A673 (cell line): ENCODE data around the gene LRRIQ3. TPM values are rescaled to one million over a fixed set of nuclear protein-coding genes. Genes with fewer than 3 reads are reported as not detected.

Experiments used
- Bru-seq: library from RNA; stranded (reverse); fragments of 400-500 nt; gene quantifications from one replicate; lab custom pipeline; 2021; lab: Mats Ljungman, UMichigan
- BruChase-seq, 2 experiments: library from RNA; stranded (reverse); fragments of 400-500 nt; gene quantifications; one replicate each; lab custom pipeline; 2021; lab: Mats Ljungman, UMichigan
- BruUV-seq: library from RNA; stranded (reverse); fragments of 400-500 nt; replicated peaks from 2 replicates; lab custom pipeline; 2021; lab: Mats Ljungman, UMichigan
- CTCF ChIA-PET: fragments of 300-600 bp; sonication (Branson Sonifier 250); formaldehyde crosslinking; loops from one replicate; lab custom pipeline; 2022; ENCODE audit warnings: antibody characterized with exemption; lab: Charles Lee
- POLR2A ChIA-PET: fragments of 300-600 bp; sonication (Branson Sonifier 250); formaldehyde crosslinking; loops from one replicate; lab custom pipeline; 2022; ENCODE audit warnings: antibody characterized with exemption; ENCODE audit not compliant: low non-redundant PET; lab: Charles Lee
- DNase-seq: peaks from one replicate; pipeline ENCODE4 v3.0.0-alpha.2; 2015; ENCODE audit warnings: low spot score
- H3K27ac ChIP-seq: fragments of 200-600 bp; sonication (generic); 2 replicates; pipeline ENCODE4 v1.5.1; 2016; ENCODE audit warnings: mixed run types, low read depth, mild to moderate bottlenecking, mixed read lengths, antibody characterized with exemption, low read length; ENCODE audit not compliant: poor library complexity, severe bottlenecking
- H3K27me3 ChIP-seq: fragments of 200-600 bp; sonication (generic); replicated peaks from 2 replicates; pipeline ENCODE4 v1.6.1; 2017; ENCODE audit warnings: mixed run types, low read depth, mild to moderate bottlenecking, mixed read lengths, antibody characterized with exemption, low read length; ENCODE audit not compliant: insufficient read depth, poor library complexity
- H3K36me3 ChIP-seq: fragments of 200-600 bp; sonication (generic); 2 replicates; pipeline ENCODE4 v1.6.1; 2016; ENCODE audit warnings: mixed run types, mild to moderate bottlenecking, mixed read lengths, antibody characterized with exemption, low read length; ENCODE audit not compliant: insufficient read depth, poor library complexity, severe bottlenecking
- H3K4me1 ChIP-seq: fragments of 200-600 bp; sonication (generic); 2 replicates; pipeline ENCODE4 v1.6.1; 2017; ENCODE audit warnings: mixed run types, mild to moderate bottlenecking, mixed read lengths, antibody characterized with exemption, low read length; ENCODE audit not compliant: insufficient read depth, poor library complexity, severe bottlenecking
- H3K4me3 ChIP-seq: fragments of 200-600 bp; sonication (generic); 2 replicates; pipeline ENCODE4 v1.5.1; 2016; ENCODE audit warnings: low read depth, mixed run types, mild to moderate bottlenecking, mixed read lengths, low read length; ENCODE audit not compliant: poor library complexity, severe bottlenecking
- H3K9me3 ChIP-seq: fragments of 200-600 bp; sonication (generic); 2 replicates; pipeline ENCODE4 v1.6.1; 2016; ENCODE audit warnings: mixed run types, low read depth, mild to moderate bottlenecking, mixed read lengths, antibody characterized with exemption, low read length; ENCODE audit not compliant: poor library complexity, severe bottlenecking
- EZH2 ChIP-seq: fragments of 200-600 bp; sonication (generic); IDR thresholded peaks from 2 replicates; pipeline ENCODE4 v1.6.1; 2017; ENCODE audit warnings: borderline replicate concordance, low read depth, mild to moderate bottlenecking, mixed read lengths, antibody characterized with exemption, low read length; ENCODE audit not compliant: poor library complexity, severe bottlenecking
- intact Hi-C: fragments of 100-400 bp; cut with micrococcal nuclease; formaldehyde crosslinking; loops from one replicate; pipeline ENCODE4 v1.10.0; 2022; ENCODE audit not compliant: unreplicated experiment
- long read RNA-seq: library from polyadenylated mRNA; stranded (forward); transcript quantifications from one replicate; pipeline ENCODE4 v2.0.0, GENCODE V29; 2022
- total RNA-seq: library from RNA; stranded (reverse); gene quantifications from 2 replicates; pipeline ENCODE4 v1.2.3, GENCODE V29; 2021
- TF ChIP-seq, protein P1 (sequence below): fragments of 300-800, 200-600 bp; sonication (generic); conservative IDR thresholded peaks from 2 replicates; pipeline ENCODE4 v1.5.1; 2017; ENCODE audit warnings: low read depth, mild to moderate bottlenecking, antibody characterized with exemption, low read length, moderate library complexity, mixed read lengths

Gene LRRIQ3, protein sequence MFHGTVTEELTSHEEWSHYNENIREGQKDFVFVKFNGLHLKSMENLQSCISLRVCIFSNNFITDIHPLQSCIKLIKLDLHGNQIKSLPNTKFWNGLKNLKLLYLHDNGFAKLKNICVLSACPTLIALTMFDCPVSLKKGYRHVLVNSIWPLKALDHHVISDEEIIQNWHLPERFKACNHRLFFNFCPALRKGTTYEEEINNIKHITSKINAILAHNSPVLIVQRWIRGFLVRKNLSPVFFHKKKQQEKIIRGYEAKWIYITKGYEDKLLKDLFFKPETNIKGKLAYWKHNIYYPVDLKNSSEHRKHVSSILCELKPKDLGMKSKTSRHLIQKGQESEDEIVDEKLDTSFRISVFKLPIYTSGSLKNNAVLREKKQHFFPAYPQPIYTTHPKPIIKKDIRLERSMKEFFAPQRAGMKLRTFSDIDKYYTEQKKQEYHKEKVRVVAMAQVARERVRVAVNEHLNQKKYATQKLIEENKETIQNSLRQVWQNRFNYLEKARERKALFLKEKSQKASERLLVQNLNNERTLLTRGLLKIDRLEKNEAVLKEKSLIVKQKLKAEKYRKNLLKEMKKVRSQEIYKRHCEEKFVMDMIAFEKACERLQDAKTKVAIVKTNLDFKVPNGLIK
- total RNA-seq (0.17 and 0.33 TPM in 2 replicates), Bru-seq, nascent RNA (percentile 12 among the genes with signal in this experiment), BruChase-seq, experiment 1, labeled RNA remaining after a 2-hour chase (percentile 15 among the genes with signal in this experiment), BruChase-seq, experiment 2, labeled RNA remaining after a 6-hour chase (percentile 11 among the genes with signal in this experiment)
- long read RNA-seq, partial matches to known transcripts: 1 of 1 reads
- long read RNA-seq, other reads (novel, unspliced or antisense): 0 of 1 reads

DNA sequence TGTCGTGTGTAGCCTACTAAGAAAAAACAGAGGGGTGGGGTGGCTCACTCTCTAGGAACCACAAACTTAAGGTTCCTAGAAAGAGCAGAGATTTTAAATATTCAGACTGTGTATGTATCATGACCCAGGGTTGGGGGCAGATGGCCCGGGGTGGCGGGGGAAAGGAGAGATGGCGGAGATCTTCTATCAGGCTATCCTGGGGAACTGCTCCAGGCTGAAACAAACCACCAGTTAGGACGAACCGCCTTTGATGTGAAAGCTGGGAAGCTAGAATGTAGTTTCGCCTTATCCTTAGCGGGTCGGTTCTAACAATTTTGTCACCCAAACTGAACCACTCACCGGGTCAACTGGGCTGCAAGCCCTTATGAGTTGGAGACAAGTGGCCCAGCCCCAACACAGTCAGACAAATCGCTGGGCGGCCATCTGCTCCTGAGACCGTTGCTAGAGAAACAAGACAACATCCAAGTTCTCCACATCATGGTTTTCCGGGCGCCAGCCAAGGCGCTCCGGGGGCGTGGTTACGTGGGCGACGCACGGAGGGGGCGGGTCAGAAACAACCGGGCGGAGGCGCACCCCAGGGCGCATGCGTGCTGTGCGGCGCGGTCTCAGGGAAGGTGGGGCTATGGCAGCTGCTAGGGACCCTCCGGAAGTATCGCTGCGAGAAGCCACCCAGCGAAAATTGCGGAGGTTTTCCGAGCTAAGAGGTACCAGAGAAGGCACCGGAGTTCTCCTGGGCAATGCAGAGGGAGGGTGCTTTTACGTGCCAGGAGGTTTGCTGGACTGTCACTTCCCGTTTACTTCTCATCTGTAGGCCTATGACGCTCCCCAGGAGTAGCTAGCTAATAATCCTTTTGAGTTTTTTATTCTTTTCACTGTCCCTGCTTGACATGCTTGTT lies at the start of gene LRRIQ3, which contains the start of gene FPGT:
Gene LRRIQ3 (minus strand): TSS at position 520 of the 896 bp plus-strand sequence. CDS start 14,492 bp downstream, outside the sequence.
Gene FPGT (plus strand): TSS at position 586 of the 896 bp plus-strand sequence. CDS start 37 bp downstream, at position 623.
- intact Hi-C loops: no loop called here
- ChIA-PET CTCF (interaction anchor here (0.5 kb wide), 1 partner anchor 1832 kb away, joined by 4 read pairs; no protein-coding TSS in a partner anchor), POLR2A (interaction anchor here (0.5 to 0.7 kb wide), 2 partner anchors 1293 to 1912 kb away, joined by 3 to 11 read pairs; no protein-coding TSS in a partner anchor)
- DNase-seq: peak; percentile 96
- Histone ChIP-seq H3K27ac (peak within 1 kb of the TSS; percentile 72), H3K4me1 (no peaks in the 10 kb centered on the region), H3K9me3 (no peaks in the 10 kb centered on the region), H3K36me3 (no peaks in the 10 kb centered on the region), H3K27me3 (no peaks in the 10 kb centered on the region), H3K4me3 (peak within 1 kb of the TSS; percentile 62)
- no peak for TF ChIP-seq EZH2
- TF ChIP-seq, protein P1, sequence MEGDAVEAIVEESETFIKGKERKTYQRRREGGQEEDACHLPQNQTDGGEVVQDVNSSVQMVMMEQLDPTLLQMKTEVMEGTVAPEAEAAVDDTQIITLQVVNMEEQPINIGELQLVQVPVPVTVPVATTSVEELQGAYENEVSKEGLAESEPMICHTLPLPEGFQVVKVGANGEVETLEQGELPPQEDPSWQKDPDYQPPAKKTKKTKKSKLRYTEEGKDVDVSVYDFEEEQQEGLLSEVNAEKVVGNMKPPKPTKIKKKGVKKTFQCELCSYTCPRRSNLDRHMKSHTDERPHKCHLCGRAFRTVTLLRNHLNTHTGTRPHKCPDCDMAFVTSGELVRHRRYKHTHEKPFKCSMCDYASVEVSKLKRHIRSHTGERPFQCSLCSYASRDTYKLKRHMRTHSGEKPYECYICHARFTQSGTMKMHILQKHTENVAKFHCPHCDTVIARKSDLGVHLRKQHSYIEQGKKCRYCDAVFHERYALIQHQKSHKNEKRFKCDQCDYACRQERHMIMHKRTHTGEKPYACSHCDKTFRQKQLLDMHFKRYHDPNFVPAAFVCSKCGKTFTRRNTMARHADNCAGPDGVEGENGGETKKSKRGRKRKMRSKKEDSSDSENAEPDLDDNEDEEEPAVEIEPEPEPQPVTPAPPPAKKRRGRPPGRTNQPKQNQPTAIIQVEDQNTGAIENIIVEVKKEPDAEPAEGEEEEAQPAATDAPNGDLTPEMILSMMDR: no peak
- no TSS peak for BruUV-seq

DNA sequence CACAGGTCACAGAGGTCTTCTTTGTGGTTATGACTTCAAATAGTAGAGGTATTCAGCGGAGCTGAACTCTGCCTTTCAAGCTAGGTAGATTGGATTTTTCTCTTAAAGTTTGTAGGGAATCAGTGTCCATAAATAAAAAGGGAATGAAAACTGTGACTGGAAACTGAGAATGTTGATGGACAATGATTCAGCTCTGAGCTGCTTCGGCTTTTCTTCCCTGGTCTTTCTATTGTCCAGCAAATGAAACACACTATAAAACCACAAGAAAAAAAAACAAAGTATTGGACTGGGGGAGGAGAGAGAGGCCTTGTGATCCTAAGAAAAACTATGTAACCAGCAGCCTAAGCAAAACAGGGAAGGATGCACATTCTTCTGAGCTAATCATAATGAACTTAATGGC lies 48.3 kb upstream of the LRRIQ3 start:
- CTCF ChIA-PET: no interaction called here
- intact Hi-C loops: no loop called here

More for the DNA sequence above, 48.3 kb upstream of the LRRIQ3 start:
- Histone ChIP-seq H3K27ac (no peak overlapping the region), H3K4me1 (no peaks in the 10 kb centered on the region), H3K4me3 (no peak overlapping the region), H3K27me3 (no peaks in the 10 kb centered on the region), H3K9me3 (no peaks in the 10 kb centered on the region), H3K36me3 (no peaks in the 10 kb centered on the region)
- POLR2A ChIA-PET: no interaction called here
- no TSS peak for BruUV-seq
- DNase-seq: no peak
- TF ChIP-seq, protein P1: no peak
- TF ChIP-seq EZH2: no peak
